ENCODE results near the gene MGRN1.

- TF ChIP-seq POLR2A (IDR thresholded peaks at IDR 0.05) (no peak), CTCF (IDR thresholded peaks at IDR 0.05) (no peak)
Measured at GRCh38 chr16:4683255-4684057, 58.8 kb downstream of the MGRN1 start.
